IPS DF 4.7 (cell line): Measurements from ENCODE around the gene KLF11.

Experiments
- DNase-seq: peaks from one replicate; pipeline ENCODE4 v3.0.0-alpha.2; 2013; ENCODE audit warnings: low spot score; ENCODE audit errors: extremely low read depth

The KLF11 gene

GRCh38 chr2:10063566-10063965, 20.2 kb downstream of the KLF11 start:
- DNase-seq: no peak

DNA sequence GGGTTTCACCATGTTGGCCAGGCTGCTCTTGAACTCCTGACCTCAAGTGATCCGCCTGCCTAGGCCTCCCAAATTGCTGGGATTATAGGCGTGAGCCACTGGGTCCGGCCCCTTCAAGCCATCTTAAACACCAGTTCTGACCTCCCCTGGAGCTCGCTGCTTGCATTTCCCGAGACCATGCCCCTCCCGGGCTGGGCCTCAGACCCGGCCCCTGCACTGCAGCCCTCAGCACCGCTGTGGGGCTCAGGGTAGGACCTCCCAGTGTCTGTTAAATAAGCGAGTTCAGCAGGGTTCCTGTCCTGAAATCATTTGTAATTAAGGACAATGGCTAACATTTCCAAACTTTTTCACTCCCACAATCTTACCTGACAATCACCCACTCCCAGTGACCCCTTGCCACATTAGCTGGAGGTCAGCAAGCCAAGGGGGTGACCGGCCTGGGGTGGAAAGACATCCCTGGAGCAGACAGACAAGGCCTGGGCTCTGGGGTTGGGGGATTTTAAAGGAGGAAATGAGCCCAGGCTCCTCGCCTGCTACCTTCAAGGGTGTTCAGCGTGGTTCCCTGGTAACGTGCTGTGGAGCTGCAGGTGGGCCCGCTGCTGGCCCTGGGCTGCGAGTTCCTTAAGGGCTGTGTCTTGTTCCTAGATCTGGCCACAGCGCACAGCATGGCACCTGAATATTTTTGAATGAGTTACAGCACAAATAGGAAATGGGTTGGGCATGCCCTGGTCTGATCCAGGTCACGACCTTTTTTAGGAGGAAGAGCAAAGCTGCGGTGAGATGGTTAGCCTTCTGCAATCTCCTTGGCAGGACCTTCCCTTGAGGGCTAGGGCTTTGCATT, 21.8 kb downstream of the KLF11 start:
- no peak for DNase-seq

DNA sequence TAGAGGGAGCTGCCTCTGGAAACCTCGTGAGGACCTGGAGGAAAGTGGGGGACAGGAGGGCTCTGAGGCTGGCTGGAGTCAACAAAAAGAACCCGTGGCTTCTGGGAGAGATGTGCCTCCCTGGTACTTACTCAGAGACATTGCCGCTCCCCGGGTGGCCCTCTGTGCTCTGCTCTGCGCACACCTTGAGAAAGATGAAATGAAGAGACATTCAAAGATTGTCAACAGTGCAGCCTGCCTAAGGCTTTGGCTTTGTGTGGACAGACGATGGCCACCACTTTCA, 22.4 kb downstream of the KLF11 start:
- DNase-seq: no peak

DNA sequence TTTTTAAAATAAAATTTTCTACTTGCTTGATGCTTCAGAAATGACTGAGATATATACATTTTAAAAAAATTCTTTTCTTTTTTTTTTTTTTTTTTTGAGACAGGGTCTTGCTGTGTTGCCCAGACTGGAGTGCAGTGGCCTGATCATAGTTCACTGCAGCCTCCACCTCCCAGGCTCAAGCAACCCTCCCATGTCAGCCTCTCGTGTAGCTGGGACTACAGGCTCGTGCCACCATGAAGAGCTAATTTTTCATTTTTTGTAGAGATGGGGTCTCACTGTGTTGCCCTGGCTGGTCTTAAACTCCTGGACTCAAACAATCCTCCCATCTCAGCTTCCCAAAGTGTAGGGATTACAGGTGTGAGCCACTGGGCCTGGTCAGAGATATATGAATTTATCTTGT, 24.0 kb downstream of the KLF11 start:
- DNase-seq: no peak

DNA sequence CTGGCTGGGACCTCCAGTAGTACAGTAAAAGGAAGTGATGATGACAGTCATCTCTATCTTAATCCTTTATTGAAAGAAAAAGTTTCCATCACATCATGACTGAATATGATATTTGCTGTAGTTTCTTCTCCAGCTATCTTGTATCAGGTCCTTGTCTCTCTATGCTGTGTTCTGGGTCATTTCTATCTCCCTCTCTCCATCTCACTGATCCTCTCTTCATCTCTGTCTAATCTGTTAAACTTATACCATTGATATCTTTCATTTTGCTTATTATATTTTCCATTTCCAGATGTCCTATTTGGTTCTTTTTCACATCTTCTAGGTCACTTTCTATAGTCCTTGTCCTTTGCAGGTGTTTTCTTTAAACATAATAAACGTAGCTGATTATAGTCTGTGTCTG, 24.5 kb downstream of the KLF11 start:
- DNase-seq: no peak

- DNase-seq: no peak
These were observed 27.8 kb downstream of the KLF11 start for GRCh38 chr2:10071176-10071575.

GRCh38 chr2:10071595-10071994, 28.2 kb downstream of the KLF11 start:
- DNase-seq: no peak

DNA sequence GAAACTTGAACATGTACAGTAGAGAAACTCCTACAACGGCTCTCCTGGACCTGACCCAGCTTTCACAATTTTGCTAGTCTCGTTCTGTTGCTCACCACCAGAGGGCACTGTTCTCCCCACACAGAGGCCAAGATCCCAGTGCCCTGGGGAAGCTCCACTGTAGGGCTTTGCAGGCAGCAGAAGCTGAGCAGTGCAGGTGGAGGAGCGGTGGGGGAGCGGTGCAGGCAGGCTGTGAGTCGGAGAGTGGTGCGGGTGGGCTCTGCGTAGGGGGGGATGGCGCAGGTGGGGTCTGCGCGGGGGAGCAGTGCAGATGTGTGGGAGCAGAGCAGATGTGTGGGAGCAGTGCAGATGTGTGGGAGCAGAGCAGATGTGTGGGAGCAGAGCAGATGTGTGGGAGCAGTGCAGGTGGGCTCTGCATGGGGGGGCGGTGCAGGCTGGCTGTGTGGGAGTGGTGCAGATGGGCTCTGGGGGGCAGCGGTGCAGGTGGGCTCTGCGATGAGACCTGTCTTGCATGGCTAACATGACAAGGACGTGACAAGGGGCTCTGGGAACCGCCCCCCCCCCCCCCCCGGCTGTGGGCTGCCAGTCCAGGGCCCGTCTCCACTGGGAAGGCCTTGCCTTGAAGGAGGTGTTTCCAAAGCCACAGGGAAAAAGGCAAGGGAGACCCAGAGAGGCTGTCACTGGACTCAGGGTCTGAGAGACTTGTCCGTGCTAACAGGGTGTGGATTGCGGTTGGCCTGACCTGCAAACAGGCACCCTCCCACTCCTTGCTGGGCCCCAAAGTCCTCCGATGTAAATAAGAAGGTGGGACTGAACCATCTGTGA, 29.5 kb downstream of the KLF11 start:
- DNase-seq: peak; percentile 75

DNA sequence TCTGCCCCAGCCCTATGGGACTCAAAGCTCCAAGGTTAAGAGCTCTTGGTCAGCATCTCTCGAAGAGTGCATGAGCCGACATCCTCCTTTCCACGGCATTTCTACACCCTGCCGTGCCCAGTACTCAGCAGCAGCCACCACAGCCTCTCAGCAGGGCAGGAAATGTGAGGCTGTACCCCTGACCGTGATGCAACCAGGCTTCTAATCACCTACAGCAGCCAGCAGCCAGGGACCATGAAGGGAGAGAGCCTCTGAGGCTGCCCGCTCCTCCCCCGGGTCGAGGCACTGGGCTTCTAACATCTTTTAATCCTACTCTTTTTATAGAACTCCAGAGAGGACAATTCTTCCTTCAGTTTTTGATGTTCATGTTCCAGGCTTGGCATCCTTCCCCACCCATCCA, 30.4 kb downstream of the KLF11 start:
- no peak for DNase-seq

GRCh38 chr2:10075101-10075500, 31.8 kb downstream of the KLF11 start:
- DNase-seq: no peak

DNA sequence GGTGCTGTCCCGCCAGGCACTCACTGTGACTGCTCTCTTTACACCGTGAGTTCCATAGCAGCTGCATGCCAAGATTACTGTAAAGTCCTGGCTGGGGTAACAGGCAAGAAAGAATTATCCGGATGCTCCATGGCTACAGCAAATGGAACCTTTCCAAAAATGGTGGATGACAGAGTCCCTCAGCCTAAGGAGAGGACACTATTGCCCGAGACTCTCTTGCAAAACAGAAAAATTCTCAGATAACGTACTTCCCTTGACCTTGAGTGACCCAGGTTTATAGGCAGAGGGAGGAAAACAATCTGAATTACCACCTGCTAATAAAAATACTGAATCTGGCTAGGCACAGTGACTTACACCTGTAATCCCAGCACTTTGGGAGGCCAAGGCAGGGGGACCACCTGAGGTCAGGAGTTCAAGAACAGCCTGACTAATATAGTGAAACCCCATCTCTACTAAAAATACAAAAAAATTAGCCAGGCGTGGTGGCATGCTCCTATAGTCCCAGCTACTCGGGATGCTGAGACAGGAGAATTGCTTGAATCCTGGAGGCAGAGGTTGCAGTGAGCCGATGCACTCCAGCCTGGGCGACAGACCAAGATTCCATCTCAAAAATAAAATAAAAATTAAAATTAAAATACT, 32.3 kb downstream of the KLF11 start:
- DNase-seq: no peak

DNA sequence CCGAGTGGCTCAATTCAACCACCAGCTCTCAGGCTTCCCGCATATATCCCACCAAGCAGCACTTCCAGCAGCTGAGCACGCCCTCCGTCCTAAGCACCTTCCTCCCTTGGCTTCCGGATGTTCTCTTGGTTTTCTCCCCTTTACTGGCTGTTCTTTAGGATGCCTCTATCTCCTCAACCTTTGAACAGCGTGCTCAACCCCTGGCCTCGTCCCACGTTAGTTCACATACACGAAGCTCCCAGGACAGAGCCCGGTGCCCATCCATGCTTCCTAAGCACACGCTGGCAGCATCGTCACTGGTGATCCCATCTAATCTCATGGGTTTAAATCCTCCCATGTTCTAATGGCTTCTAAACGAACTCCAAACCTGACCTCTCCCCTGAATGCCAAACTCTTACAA, 33.2 kb downstream of the KLF11 start:
- DNase-seq: no peak

- DNase-seq: no peak
These were observed 33.7 kb downstream of the KLF11 start for GRCh38 chr2:10076988-10077527.

DNA sequence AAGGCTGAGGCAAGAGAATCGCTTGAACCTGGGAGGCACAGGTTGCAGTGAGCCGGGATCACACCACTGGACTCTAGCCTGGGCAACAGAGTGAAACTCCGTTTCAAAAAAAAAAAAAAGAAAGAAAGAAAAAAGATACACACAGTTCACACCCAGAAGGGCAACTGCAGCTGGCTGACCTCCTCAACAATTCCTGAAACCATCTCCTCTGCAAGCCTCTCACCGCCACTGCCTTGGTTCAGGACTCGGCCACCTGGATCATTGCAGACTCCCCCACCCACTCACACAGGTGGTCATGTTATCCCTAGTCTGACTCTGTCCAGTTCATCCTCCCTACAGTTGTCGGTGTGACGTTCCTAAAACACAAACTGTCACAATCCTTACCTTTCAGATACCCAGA, 34.7 kb downstream of the KLF11 start:
- DNase-seq: no peak

GRCh38 chr2:10078704-10079265, 35.4 kb downstream of the KLF11 start:
- DNase-seq: no peak

DNA sequence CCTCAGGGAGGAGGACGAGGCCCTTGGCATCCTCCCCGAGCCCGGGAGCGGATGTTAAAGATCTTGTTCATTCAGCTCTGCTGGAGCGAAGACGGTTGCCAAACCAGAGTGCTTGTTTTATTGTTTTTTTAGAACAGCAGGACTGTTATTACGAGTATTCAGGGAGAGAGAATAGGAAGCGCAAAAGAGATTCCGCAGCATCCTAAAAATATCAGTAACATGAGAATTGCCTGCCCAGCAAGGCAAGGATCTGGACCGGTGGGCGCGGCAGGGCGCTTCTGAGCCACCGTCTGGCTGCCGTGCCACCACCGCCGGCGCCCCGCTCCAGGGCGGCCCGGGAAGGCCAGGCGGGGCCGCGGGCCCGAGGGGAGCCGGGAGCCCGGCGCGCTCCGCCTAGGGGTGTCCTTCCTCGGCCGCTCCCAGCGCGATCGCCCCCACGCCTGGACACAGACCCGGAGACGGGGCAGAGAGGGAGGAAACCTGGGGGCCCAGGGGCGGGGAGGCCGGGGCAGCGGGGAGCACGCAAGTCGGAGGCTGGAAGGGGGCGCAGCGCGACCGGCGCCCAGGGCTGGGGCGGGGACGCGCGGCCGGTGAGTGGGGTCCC, 36.0 kb downstream of the KLF11 start:
- DNase-seq: no peak

DNA sequence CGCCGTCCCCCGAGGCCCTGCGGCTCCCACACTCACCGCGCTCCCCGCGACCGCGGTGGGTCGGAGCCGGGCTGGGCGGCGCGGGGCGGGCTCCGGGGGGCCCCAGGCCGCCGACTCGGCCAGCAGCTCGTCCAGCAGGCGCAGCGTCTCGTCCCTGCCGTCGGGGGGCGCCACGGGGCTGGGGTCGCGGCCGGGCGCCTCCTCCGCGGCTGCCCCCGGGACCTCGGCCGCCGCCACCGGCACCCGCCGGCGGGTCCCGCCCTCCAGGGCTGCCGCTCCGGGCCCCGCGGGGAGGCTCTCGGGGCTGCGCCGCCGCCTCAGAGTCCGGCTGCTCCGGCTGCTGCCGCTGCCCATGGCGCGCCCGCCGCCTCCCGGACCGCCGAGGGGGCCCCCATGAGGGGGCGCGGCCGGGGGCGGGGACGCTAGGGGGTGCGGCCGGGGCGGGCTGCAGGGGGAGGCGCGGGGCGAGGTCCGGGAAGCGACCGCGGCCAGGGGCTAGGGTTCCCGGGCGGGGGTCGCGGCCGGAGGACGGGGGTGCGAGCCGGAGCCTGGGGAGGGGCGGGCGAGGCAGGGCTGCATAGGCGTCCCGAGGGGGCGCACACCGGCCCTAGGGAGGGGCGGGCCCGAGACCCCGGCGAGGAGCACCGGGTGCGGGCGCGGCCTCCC, 36.7 kb downstream of the KLF11 start, which contains the start of gene CYS1:
Gene CYS1, minus strand, starts transcription at position 542 of the 666 bp plus-strand sequence. Its CDS starts 188 bp downstream, at position 354.
- no peak for DNase-seq

GRCh38 chr2:10080536-10081304, 37.4 kb downstream of the KLF11 start:
- DNase-seq: no peak

DNA sequence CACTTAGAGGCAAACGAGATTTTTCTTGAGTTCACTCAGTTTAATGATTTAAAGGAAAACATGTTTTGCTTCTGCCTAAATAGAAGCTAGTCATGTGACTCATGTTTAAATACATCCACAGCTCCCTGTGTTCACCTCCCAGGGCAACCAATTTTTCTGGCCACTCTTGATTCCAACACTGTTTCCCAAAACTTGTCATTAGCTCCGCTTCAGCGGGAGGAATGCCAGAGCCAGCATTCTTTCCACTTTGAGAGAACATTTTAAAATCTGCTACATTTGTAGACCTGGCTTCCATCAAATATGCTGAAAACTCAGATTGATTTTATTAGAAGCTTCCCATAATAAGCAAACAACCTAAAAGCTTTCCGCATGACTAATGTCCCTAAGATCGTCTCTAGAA, 39.7 kb downstream of the KLF11 start:
- no peak for DNase-seq

- DNase-seq: no peak
These were observed 40.4 kb downstream of the KLF11 start for GRCh38 chr2:10083692-10084211.
